SJCRH30 (cell line): ENCODE results near the gene ATP6V1G1. TPM values are rescaled to one million over a fixed set of nuclear protein-coding genes. Genes with fewer than 3 reads are reported as not detected.

Experiments used
- DNase-seq, 2 experiments: peaks; one replicate each; pipeline ENCODE4 v3.0.0-alpha.2; 2015 to 2020
- H3K27ac ChIP-seq: fragments of 250-450 bp; sonication (Bioruptor Pico); 2 replicates; pipeline ENCODE4 v1.5.1; 2020; ENCODE audit warnings: mild to moderate bottlenecking, moderate library complexity
- H3K27me3 ChIP-seq: fragments of 250-450 bp; sonication (Bioruptor Pico); 2 replicates; pipeline ENCODE4 v1.5.1; 2020; ENCODE audit warnings: mild to moderate bottlenecking, moderate library complexity
- H3K36me3 ChIP-seq: fragments of 250-450 bp; sonication (Bioruptor Pico); 2 replicates; pipeline ENCODE4 v1.5.1; 2020; ENCODE audit warnings: mild to moderate bottlenecking, moderate library complexity
- H3K4me1 ChIP-seq: fragments of 250-450 bp; sonication (Bioruptor Pico); 2 replicates; pipeline ENCODE4 v1.5.1; 2020; ENCODE audit warnings: mild to moderate bottlenecking, moderate library complexity
- H3K4me3 ChIP-seq: fragments of 250-450 bp; sonication (Bioruptor Pico); 2 replicates; pipeline ENCODE4 v1.5.1; 2020; ENCODE audit warnings: mild to moderate bottlenecking, moderate library complexity
- H3K9me3 ChIP-seq: fragments of 250-450 bp; sonication (Bioruptor Pico); replicated peaks from 2 replicates; pipeline ENCODE4 v1.5.1; 2020; ENCODE audit warnings: mild to moderate bottlenecking, moderate library complexity
- total RNA-seq: library from RNA; depleted of rRNA; stranded (reverse); fragments of >200 nt; shearing (Covaris generic); gene quantifications from 2 replicates; pipeline ENCODE4 v1.2.3, GENCODE V29; 2014

ATP6V1G1 gene
- total RNA-seq, 1 experiment from 2014 or later = 128 TPM

- Histone ChIP-seq H3K36me3 (no peaks in the 10 kb centered on the region), H3K27me3 (no peaks in the 10 kb centered on the region), H3K27ac (no peak overlapping the region), H3K4me3 (no peak overlapping the region), H3K9me3 (no peaks in the 10 kb centered on the region), H3K4me1 (peaks cover 7% of the 10 kb centered on the region; the same call in 1 of the 2 replicates)
- no peak for DNase-seq
Observed at GRCh38 chr9:114613087-114613486, 25.5 kb downstream of the ATP6V1G1 start.

- Histone ChIP-seq H3K9me3 (no peaks in the 10 kb centered on the region), H3K27me3 (no peaks in the 10 kb centered on the region), H3K27ac (no peak overlapping the region), H3K36me3 (peaks cover 2% of the 10 kb centered on the region; the same call in 1 of the 2 replicates), H3K4me1 (peaks cover 7% of the 10 kb centered on the region; the same call in 1 of the 2 replicates), H3K4me3 (no peak overlapping the region)
- no peak for DNase-seq
Observed at GRCh38 chr9:114613919-114614318, 26.4 kb downstream of the ATP6V1G1 start.

GRCh38 chr9:114614373-114614772 lies 26.8 kb downstream of the ATP6V1G1 start:
- Histone ChIP-seq H3K27ac (no peak overlapping the region), H3K4me3 (no peak overlapping the region), H3K36me3 (peaks cover 2% of the 10 kb centered on the region; the same call in 1 of the 2 replicates), H3K27me3 (no peaks in the 10 kb centered on the region), H3K9me3 (no peaks in the 10 kb centered on the region), H3K4me1 (peaks cover 7% of the 10 kb centered on the region; the same call in 1 of the 2 replicates)
- no peak for DNase-seq

- peaks cover 6% of the 10 kb centered on the region; the same call in 1 of the 2 replicates for H3K36me3 ChIP-seq
- peak; percentile 19 to 40 for DNase-seq
- H3K4me1 ChIP-seq = peaks cover 7% of the 10 kb centered on the region; the same call in 1 of the 2 replicates
- H3K4me3 ChIP-seq = no peak overlapping the region
- H3K9me3 ChIP-seq = no peaks in the 10 kb centered on the region
- H3K27ac ChIP-seq = no peak overlapping the region
- no peaks in the 10 kb centered on the region for H3K27me3 ChIP-seq
Observed at GRCh38 chr9:114616684-114617520, 29.3 kb downstream of the ATP6V1G1 start.

- no peaks in the 10 kb centered on the region for H3K9me3 ChIP-seq
- no peak overlapping the region for H3K27ac ChIP-seq
- no peak for DNase-seq
- no peaks in the 10 kb centered on the region for H3K27me3 ChIP-seq
- peaks cover 6% of the 10 kb centered on the region; the same call in 1 of the 2 replicates for H3K36me3 ChIP-seq
- no peak overlapping the region for H3K4me3 ChIP-seq
- peaks cover 7% of the 10 kb centered on the region; the same call in 1 of the 2 replicates for H3K4me1 ChIP-seq
Observed at GRCh38 chr9:114619191-114619761, 31.7 kb downstream of the ATP6V1G1 start.

GRCh38 chr9:114621561-114621960 lies 34.0 kb downstream of the ATP6V1G1 start:
- no peaks in the 10 kb centered on the region for H3K9me3 ChIP-seq
- no peak for DNase-seq
- H3K36me3 ChIP-seq = peaks cover 6% of the 10 kb centered on the region; the same call in 1 of the 2 replicates
- no peaks in the 10 kb centered on the region for H3K27me3 ChIP-seq
- H3K27ac ChIP-seq = no peak overlapping the region
- peaks cover 7% of the 10 kb centered on the region; the same call in 1 of the 2 replicates for H3K4me1 ChIP-seq
- no peak overlapping the region for H3K4me3 ChIP-seq

GRCh38 chr9:114621975-114622609 lies 34.5 kb downstream of the ATP6V1G1 start:
- Histone ChIP-seq H3K4me1 (peaks cover 5% of the 10 kb centered on the region; the same call in 1 of the 2 replicates), H3K36me3 (peaks cover 6% of the 10 kb centered on the region; the same call in 1 of the 2 replicates), H3K4me3 (no peak overlapping the region), H3K27me3 (no peaks in the 10 kb centered on the region), H3K9me3 (no peaks in the 10 kb centered on the region), H3K27ac (no peak overlapping the region)
- no peak for DNase-seq

- no peak for DNase-seq
Observed at GRCh38 chr9:114624677-114625076, 37.1 kb downstream of the ATP6V1G1 start.

GRCh38 chr9:114626415-114627020 lies 38.9 kb downstream of the ATP6V1G1 start:
- no peak for DNase-seq
- Histone ChIP-seq H3K36me3 (peaks cover 11% of the 10 kb centered on the region), H3K27ac (no peak overlapping the region), H3K4me1 (0 out of 2 replicates have a peak, but pooled peaks cover 3% of the 10 kb centered on the region), H3K27me3 (no peaks in the 10 kb centered on the region), H3K9me3 (no peaks in the 10 kb centered on the region), H3K4me3 (no peak overlapping the region)

More at GRCh38 chr9:114624677-114625076, 37.1 kb downstream of the ATP6V1G1 start:
- H3K36me3 ChIP-seq = peaks cover 8% of the 10 kb centered on the region; the same call in 1 of the 2 replicates
- H3K4me3 ChIP-seq = no peak overlapping the region
- H3K27me3 ChIP-seq = no peaks in the 10 kb centered on the region
- no peak overlapping the region for H3K27ac ChIP-seq
- H3K4me1 ChIP-seq = 0 out of 2 replicates have a peak, but pooled peaks cover under 1% of the 10 kb centered on the region
- H3K9me3 ChIP-seq = no peaks in the 10 kb centered on the region

GRCh38 chr9:114627553-114627952 lies 40.0 kb downstream of the ATP6V1G1 start:
- Histone ChIP-seq H3K9me3 (no peaks in the 10 kb centered on the region), H3K27ac (no peak overlapping the region), H3K4me3 (no peak overlapping the region), H3K4me1 (0 out of 2 replicates have a peak, but pooled peaks cover 3% of the 10 kb centered on the region), H3K27me3 (no peaks in the 10 kb centered on the region), H3K36me3 (peaks cover 12% of the 10 kb centered on the region)
- no peak for DNase-seq

GRCh38 chr9:114629563-114630090 lies 42.1 kb downstream of the ATP6V1G1 start:
- H3K9me3 ChIP-seq = no peaks in the 10 kb centered on the region
- DNase-seq = peak in 1 of 2 experiments; percentile 36
- 0 out of 2 replicates have a peak, but pooled peaks cover 3% of the 10 kb centered on the region for H3K4me1 ChIP-seq
- H3K27me3 ChIP-seq = no peaks in the 10 kb centered on the region
- no peak overlapping the region for H3K27ac ChIP-seq
- H3K36me3 ChIP-seq = peaks cover 14% of the 10 kb centered on the region
- H3K4me3 ChIP-seq = no peak overlapping the region

GRCh38 chr9:114631166-114631565 lies 43.6 kb downstream of the ATP6V1G1 start:
- H3K27me3 ChIP-seq = no peaks in the 10 kb centered on the region
- H3K4me1 ChIP-seq = 0 out of 2 replicates have a peak, but pooled peaks cover 3% of the 10 kb centered on the region
- no peak for DNase-seq
- H3K4me3 ChIP-seq = no peak overlapping the region
- peaks cover 17% of the 10 kb centered on the region for H3K36me3 ChIP-seq
- H3K9me3 ChIP-seq = no peaks in the 10 kb centered on the region
- no peak overlapping the region for H3K27ac ChIP-seq

- H3K36me3 ChIP-seq = peaks cover 17% of the 10 kb centered on the region
- no peak for DNase-seq
- 0 out of 2 replicates have a peak, but pooled peaks cover 3% of the 10 kb centered on the region for H3K4me1 ChIP-seq
- no peaks in the 10 kb centered on the region for H3K27me3 ChIP-seq
- H3K9me3 ChIP-seq = no peaks in the 10 kb centered on the region
- no peak overlapping the region for H3K27ac ChIP-seq
- H3K4me3 ChIP-seq = no peak overlapping the region
Observed at GRCh38 chr9:114633438-114634089, 46.0 kb downstream of the ATP6V1G1 start.
